ENCODE data around the gene KCND1. TPM values are rescaled to one million over a fixed set of nuclear protein-coding genes. Genes with fewer than 3 reads are reported as not detected.
A peak's percentile ranks its signal among the peaks of the same experiment; 100 is the strongest.

The KCND1 gene
- total RNA-seq, 1 donor from 2014 or later: 0.41 TPM

GRCh38 chrX:48917139-48918001 is 54.3 kb downstream of the KCND1 start:
- peak; percentile 72 to 76 for DNase-seq (ENCODE audit: low spot score in 2 of 2)
- no peak for FAIRE-seq

GRCh38 chrX:48914593-48915493 is 56.8 kb downstream of the KCND1 start:
- FAIRE-seq: no peak
- no peak for DNase-seq (ENCODE audit: low spot score in 2 of 2)

DNA sequence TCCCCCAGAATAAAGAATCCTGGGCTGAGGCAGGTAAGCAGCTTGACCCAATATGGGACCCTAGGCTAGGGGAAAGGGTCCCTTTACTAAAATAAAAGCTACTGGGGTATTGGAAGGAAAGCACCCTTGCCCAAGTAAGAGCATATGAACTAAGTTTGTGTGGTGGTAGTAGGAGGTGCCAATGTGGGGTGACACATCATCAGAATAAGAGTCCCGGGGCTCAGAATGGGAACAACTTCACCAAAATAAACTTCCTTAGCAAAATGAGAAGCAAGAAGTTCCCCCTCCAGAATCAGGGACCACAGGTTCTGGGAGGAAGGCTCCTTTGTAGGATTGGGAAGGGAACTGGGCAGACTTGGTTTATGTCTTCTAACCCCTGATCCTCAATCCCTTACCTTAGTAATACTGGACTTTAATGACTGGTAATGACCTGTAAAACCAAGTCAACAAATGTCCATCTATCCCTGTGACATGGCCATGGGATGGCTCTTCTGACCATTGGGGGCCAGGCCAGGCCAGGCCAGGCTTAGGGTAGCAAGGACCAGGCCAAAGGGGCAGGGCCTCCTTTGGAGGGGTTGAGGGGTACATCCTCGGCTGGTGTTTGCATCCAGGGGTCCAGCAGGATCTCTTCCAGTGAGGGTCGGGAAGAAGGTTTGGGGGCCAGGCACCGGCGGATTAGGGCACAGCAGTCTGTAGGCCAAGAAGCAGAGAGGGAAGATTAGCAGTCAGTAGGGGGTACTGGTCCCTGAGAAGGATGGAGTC is 57.9 kb downstream of the KCND1 start:
- FAIRE-seq (no peak), DNase-seq (ENCODE audit: low spot score in 2 of 2) (no peak)

- FAIRE-seq (no peak), DNase-seq (ENCODE audit: low spot score in 2 of 2) (peak; percentile 75 to 81)
Measured at GRCh38 chrX:48911412-48912182, 60.0 kb downstream of the KCND1 start, which contains the start of gene SLC35A2. TSS of gene SLC35A2 (minus strand) at chrX:48911646. CDS start at chrX:48911636, 10 bp downstream.

Small RNA genes within 50 kb of the gene (small RNA-seq; reads per million reads assigned to genes)
- gene RNU6-722P: not detected

Other genes with a start within 250 kb of the KCND1 start
- gene GLOD5, start 210.1 kb downstream of the KCND1 start, total RNA-seq: not detected
- under 0.01 TPM for gene GATA1, start 185.3 kb downstream of the KCND1 start, total RNA-seq
- 77.9 TPM for gene HDAC6, start 169.8 kb downstream of the KCND1 start, total RNA-seq
- not detected for gene ERAS, start 145.3 kb downstream of the KCND1 start, total RNA-seq
- gene PCSK1N, start 136.2 kb downstream of the KCND1 start, total RNA-seq: 53.8 TPM
- 33.8 TPM for gene TIMM17B, start 74.1 kb downstream of the KCND1 start, total RNA-seq
- 39.5 TPM for gene PQBP1, start 73.9 kb downstream of the KCND1 start, total RNA-seq
- gene SLC35A2, start 60.2 kb downstream of the KCND1 start, total RNA-seq: 9.8 TPM
- gene PIM2, start 52.8 kb downstream of the KCND1 start, total RNA-seq: 14.3 TPM
- 17.1 TPM for gene OTUD5, start 14.2 kb downstream of the KCND1 start, total RNA-seq
- 35.1 TPM for gene GRIPAP1, start 30.4 kb upstream of the KCND1 start, total RNA-seq
- 8.6 TPM for gene TFE3, start 71.5 kb upstream of the KCND1 start, total RNA-seq
- gene CCDC120, start 87.2 kb upstream of the KCND1 start, total RNA-seq: 1.6 TPM
- gene PRAF2, start 102.2 kb upstream of the KCND1 start, total RNA-seq: 6.1 TPM
- gene WDR45, start 108.0 kb upstream of the KCND1 start, total RNA-seq: 24.5 TPM
- gene GPKOW, start 151.9 kb upstream of the KCND1 start, total RNA-seq: 16.3 TPM
- 2.4 TPM for gene MAGIX, start 190.9 kb upstream of the KCND1 start, total RNA-seq
- gene PLP2, start 200.1 kb upstream of the KCND1 start, total RNA-seq: 0.82 TPM
- gene PRICKLE3, start 214.5 kb upstream of the KCND1 start, total RNA-seq: under 0.01 TPM
- gene SYP, start 228.3 kb upstream of the KCND1 start, total RNA-seq: 151 TPM

Data from frontal cortex (tissue), 4 donors.